NCI-H524 treated with DMSO at 0.1 percent for 48 hours (cell line): ENCODE measurements around the gene C3orf49.

Source experiments
- DNase-seq: peaks from one replicate; lab custom pipeline; 2025; lab: John Stamatoyannopoulos, UW

The C3orf49 gene

DNA sequence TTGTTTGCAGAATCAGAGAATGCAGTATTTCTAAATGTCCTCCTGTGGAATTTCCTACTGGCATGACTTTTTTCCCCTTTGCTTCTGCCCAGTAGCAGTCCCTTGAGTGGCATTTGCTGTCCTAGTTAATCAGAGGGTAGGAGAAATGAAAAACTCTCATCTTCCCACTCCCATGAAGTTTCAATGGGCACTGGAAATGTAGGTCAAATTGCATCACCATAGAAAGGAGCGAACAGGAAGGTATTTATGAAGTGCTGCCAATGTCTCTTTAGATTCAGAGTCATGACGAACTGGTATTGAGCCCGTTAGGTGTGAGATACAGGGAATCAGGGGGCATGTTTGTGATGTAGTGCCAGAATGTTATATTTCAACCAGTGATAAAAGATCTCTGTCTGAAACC, 67.8 kb downstream of the C3orf49 start:
- DNase-seq, result no peak

DNA sequence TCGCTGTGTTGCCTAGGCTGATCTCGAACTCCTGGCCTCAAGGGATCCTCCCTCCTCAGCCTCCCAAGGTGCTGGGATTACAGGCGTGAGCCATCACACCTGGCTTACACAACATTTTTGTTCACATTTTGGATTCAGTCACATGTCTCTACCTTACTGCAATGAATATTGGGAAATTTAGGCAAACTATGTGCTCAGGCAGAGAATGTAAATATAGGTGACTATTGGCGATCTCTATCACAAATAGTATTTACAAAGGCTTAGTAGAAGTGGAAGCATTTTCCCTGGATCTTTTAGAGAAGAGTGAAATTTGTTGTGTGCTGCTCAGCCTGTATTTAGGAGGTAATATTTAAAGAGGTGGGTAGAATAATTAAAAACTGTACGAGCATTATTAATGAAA, 72.4 kb downstream of the C3orf49 start:
- no peak for DNase-seq

- no peak for DNase-seq
Measured at GRCh38 chr3:63892773-63893352, 73.8 kb downstream of the C3orf49 start.

- no peak for DNase-seq
Measured at GRCh38 chr3:63895422-63896189, 76.5 kb downstream of the C3orf49 start.

- no peak for DNase-seq
Measured at GRCh38 chr3:63896332-63897030, 77.4 kb downstream of the C3orf49 start.
